G401.6 (cell line): ENCODE data around the gene C12orf43.

Experiments used
- FAIRE-seq: peaks from 2 replicates; lab custom pipeline; 2012; peaks lifted over from hg19 to GRCh38; lab: Jason Lieb, UNC

C12orf43 gene

DNA sequence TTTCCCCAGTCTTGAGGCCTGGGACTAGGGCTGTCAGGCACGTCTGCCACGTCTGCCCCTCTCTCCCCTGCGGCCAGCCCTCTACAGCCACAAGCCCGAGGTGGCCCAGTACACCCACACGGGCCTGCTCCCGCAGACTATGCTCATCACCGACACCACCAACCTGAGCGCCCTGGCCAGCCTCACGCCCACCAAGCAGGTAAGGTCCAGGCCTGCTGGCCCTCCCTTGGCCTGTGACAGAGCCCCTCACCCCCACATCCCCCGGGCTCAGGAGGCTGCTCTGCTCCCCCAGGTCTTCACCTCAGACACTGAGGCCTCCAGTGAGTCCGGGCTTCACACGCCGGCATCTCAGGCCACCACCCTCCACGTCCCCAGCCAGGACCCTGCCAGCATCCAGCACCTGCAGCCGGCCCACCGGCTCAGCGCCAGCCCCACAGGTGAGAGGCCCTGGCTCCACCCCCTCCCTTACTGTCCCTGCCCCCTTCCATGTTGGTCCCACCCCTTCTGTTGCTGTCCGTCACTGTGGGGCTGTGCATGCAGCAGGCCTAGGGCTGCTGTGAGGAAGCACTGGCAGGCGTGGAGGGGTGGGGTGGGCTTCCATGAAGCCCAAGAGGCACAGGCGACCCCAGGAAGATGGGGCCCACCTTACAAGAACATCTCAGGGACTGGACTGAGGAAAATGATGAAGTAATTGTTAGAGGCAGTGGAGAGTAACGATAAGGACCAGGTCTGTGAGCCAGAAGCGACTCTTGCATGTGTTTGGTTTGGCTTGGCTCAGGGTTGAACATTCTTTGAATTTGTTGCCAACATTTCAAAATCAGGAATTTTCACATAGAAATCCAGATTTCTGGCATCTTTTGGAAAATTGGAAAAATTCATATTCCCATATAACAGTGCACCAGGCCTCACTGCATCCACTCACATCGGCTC lies 16.8 kb downstream of the C12orf43 start:
- FAIRE-seq, result no peak

DNA sequence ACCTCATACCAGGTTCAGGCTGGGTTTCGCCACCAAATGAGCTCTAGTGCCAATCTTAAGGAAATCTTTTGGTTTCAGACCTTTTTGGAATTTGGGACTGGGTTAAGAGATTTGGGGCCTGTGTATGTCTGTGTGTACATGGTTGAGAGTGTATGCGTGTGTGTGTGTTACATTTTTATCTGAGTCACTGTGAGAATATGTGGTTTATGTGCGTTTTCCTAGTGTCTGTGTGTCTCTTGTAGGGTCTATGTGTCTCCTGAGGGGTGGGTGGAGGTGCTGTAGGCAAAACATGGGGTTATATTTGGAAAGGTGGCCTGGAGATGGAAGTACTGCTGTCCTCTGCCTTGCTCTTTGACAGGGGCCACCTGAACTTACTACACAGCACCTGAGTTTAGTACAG lies 17.9 kb downstream of the C12orf43 start:
- no peak for FAIRE-seq

DNA sequence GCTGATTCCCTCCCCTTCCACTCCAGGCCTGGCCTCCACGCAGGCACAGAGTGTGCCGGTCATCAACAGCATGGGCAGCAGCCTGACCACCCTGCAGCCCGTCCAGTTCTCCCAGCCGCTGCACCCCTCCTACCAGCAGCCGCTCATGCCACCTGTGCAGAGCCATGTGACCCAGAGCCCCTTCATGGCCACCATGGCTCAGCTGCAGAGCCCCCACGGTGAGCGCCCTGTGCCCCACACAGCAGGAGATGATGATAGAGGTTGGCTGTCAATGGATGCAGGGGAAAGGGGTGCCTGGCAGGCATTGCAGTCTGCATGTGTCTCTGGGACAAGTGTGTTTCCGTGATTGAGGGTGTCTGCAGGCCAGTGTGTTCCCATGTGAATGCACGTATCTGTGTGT lies 18.8 kb downstream of the C12orf43 start:
- FAIRE-seq, result no peak

DNA sequence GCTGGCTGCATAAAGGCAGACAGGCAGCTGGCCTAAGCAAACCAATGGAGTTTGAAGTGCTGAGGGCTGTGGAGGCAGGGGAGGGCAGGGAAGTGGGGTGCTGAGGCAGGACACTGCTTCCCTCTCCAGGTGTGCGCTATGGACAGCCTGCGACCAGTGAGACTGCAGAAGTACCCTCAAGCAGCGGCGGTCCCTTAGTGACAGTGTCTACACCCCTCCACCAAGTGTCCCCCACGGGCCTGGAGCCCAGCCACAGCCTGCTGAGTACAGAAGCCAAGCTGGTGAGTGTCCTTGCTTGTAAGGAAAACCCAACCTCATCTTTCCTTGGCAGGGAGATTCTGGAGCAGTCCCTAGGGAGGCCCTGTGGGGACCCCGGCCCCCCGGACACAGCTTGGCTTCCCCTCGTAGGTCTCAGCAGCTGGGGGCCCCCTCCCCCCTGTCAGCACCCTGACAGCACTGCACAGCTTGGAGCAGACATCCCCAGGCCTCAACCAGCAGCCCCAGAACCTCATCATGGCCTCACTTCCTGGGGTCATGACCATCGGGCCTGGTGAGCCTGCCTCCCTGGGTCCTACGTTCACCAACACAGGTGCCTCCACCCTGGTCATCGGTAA lies 20.0 kb downstream of the C12orf43 start:
- FAIRE-seq, result no peak

DNA sequence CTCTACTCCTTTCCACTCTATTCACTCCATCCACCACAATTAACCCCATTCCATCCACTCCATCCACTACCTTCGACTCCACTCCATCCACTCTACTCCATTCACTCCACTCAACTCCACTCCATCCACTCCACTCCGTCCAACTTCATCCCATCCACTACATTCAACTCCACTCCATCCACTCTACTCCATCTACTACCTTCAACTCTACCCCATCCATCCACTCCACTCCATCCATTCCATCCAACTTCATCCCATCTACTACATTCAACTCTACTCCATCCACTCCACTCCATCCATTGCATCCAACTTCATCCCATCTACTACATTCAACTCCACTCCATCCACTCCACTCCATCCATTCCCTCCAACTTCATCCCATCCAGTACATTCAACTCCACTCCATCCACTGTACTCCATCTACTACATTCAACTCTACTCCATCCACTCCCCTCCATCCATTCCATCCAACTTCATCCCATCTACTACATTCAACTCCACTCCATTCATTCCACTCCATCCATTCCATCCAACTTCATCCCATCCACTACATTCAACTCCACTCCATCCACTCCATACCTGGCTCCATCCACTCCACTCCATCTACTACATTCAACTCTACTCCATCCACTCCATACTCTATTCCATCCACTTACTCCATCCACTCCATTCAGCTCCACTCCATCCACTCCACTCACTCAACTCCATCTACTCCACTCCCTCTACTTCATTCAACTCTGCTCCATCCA lies 21.5 kb downstream of the C12orf43 start:
- no peak for FAIRE-seq

DNA sequence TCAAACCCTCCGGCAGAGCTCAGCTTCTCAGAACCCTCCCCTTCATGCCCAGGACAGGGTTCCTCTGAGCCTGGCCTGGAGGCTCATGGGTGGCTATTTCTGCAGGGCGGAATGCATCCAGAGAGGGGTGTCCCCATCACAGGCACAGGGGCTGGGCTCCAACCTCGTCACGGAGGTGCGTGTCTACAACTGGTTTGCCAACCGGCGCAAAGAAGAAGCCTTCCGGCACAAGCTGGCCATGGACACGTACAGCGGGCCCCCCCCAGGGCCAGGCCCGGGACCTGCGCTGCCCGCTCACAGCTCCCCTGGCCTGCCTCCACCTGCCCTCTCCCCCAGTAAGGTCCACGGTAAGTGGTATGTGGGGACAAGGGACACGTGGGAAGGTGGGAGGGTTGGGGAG lies 22.2 kb downstream of the C12orf43 start:
- no peak for FAIRE-seq

DNA sequence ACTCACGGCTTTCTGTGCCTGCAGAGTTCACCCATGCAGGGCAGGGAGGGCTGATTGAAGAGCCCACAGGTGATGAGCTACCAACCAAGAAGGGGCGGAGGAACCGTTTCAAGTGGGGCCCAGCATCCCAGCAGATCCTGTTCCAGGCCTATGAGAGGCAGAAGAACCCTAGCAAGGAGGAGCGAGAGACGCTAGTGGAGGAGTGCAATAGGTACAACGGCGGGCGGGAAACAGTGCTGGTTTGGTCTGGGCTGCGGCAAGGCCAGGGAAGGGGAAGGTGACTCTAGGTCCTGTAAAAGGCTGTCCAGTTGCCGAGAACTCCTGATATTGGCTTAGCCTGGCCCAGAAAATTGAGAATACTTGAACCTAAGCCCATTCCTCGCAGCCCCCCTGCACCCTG lies 22.8 kb downstream of the C12orf43 start:
- no peak for FAIRE-seq

DNA sequence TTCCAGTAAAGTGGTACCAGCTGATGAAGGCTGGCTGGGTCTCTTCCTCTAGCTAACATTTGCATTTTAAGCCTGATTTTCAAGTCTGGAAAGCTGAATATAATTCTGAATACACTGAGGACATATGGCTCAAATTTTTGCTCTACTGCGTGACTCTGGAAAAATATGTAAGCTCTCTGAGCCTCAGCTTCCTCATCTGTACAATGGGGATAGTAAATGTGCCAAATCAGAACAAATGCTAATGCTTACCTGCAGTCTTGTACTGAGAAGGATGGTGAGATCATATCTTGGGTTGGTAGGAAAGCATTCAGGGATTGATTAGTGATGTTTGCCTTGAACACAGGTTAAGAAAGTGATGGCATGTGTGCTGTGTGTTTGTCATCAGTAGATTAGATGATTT lies 23.3 kb downstream of the C12orf43 start:
- FAIRE-seq, result no peak

DNA sequence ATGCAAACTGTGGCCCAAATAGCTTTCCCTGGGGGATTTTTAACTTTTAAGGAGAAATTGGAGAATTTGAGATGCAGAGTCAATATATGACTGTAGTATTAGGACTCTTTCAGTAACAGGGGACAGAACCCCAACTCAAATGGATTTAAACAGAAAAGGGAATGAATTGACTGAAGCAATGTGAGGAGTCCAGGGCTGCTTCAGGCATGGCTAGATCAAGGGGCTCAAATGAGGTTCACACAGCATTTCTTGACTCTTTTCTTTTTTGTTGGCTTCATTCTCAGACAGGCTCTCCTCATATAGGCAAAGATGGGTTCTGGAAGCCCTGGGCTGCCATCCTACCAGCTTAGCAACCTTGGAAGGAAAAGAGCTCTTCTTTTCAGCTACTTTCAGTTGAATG lies 24.3 kb downstream of the C12orf43 start:
- no peak for FAIRE-seq

DNA sequence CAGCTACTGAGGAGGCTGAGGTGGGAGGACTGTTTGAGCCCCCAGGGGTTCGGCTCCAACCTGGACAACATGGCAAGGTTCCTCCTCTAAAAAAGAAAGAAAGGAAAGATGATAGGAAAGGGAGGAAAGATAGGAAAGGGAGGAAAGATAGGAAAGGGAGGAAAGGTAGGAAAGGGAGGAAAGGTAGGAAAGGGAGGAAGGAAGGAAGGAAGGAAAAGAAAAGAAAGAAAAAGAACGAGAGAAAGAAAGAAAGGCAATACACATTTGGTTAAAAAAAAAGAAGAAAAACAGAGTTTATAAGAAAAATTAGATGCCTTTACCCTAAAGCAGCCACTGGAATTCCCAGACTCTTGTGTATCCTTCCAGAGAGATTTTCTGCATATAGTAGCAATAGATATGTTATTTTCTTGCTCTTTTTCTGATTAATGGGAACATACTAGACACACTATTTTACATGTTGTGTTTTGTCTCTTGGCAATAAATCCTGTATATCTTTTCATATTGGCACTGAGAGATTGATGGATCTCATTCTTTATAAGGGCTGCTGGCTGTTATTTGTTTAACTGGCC lies 25.7 kb downstream of the C12orf43 start:
- FAIRE-seq, result no peak

DNA sequence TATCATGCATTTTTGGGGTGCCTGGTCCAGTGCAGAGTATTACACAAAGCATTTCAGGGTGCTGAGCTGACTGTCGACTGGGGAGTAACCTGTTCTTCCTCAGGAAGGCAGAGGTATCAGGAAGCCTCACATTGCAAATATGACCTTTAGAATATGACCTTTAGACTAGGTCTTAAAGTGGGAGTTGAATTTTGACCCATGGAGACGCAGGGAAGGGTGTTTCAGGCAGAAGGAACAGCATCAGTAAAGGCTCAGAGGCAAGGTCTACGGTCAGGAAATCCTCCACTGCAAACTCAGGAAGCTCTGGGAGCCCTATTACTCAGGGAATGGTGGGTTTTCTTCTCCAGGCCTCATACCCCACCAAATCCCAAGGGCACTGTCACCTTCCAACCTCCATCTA lies 26.6 kb downstream of the C12orf43 start:
- no peak for FAIRE-seq

DNA sequence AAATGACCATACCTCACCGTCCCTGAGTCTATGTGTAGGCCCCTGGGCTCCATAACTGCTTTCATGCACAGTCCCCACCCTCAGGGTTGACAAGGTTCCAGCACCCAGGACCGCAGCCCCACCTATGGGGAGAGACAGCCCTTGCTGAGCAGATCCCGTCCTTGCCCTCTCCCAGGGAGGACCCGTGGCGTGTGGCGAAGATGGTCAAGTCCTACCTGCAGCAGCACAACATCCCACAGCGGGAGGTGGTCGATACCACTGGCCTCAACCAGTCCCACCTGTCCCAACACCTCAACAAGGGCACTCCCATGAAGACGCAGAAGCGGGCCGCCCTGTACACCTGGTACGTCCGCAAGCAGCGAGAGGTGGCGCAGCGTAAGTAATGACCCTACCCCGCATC lies 27.6 kb downstream of the C12orf43 start:
- FAIRE-seq, result no peak

DNA sequence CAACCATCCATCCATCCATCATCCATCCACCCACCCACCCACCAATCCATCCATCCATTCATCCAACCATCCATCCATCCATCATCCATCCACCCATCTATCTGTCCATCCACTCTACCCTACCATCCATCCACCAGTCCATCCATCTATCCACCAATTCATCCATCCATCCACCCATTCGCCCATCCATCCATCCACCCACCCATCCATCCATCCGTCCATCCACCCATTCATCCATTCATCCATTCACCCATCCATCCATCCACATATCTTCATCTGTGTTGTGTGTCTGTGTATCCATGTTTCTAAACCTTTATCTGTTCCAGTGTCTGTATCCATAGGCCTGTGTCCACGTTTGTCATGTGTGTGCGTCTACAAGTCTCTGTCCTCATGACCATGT lies 28.1 kb downstream of the C12orf43 start:
- no peak for FAIRE-seq

DNA sequence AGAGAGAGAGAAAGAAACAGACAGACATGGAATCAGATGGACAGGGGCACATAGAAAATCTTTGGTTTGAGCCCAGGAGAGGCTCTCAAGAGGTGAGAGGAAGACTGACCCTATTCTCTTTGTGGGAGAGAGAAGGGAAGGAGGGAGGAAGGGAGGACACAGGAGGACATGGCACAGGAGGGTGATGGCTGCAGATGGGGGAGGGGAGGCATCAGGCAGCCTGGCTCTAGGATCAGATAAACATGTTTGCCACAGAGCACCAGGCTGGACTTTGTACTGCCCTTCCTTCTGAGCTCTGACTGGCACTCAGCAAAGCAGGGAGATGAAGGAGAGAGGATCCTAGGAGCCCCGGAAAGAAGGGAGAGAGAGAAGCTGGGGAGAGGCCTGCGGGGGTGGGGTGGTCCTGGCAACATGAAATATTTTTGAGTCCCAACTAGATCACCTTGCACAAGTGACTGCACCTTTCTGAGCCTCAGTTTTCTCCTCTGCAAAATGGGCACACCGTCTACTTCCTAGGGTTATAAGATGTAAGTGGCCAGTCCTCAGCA lies 31.9 kb downstream of the C12orf43 start:
- no peak for FAIRE-seq

DNA sequence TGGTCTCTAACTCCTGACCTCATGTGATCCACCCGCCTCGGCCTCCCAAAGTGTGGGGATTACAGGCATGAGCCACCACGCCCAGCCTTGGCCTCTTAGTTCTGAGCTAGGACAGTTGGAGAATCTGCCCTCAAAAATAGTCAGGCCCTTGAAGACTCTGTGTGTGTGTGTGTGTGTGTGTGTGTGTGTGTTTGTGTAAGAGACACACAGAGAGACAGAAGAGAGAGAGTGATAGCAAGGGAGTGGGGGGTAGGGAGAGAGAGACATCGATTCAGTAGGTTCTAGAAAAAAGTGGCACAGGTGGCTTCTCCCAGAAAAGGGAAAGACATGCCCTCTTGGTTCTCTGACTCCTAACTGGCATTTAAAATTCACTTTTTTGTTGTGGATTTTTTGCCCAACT lies 32.5 kb downstream of the C12orf43 start:
- no peak for FAIRE-seq

DNA sequence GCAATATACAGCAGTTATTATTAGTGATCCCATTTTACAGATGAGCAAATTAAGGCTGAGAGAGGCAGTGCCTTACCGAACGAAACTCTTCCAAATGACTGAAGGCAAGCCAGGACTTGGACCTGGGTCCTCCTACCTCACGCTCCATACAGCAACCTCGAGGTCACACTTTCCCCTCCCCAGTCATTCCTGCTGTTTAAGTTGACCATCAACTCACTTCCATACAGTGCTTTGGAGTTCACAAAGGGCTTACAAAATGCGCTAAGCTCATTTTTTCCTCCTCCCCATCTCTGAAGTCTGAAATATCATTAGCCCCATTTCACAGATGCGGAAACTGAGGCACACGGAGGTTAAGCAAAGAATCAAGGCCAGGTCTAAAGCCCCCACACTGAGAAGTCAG lies 33.6 kb downstream of the C12orf43 start:
- no peak for FAIRE-seq

DNA sequence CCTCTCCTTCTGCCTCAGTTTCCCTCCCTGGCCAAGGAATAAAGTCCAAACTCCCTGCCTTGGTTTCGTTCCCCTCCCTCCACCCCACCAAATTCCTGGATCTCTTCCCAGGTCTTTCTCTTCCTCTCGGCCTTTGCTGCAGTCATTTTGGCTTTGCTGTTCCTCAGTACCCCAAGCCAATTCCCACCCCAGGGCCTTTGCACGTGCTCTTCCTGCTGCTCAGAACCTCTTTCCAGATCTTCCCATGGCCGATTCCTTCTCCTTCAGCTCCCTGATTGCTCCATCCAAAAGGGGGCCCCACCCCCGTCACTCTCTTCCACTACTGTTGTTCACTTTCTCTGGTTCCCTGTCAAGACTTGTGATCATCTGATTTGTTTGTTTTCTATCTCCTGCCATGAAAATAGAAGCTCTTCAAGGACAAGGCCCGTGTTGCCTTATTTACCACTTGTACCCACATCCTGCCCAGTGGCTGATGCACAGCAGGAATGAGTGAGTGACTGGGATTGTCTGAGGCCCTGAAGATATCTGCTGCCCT lies 34.8 kb downstream of the C12orf43 start:
- no peak for FAIRE-seq

DNA sequence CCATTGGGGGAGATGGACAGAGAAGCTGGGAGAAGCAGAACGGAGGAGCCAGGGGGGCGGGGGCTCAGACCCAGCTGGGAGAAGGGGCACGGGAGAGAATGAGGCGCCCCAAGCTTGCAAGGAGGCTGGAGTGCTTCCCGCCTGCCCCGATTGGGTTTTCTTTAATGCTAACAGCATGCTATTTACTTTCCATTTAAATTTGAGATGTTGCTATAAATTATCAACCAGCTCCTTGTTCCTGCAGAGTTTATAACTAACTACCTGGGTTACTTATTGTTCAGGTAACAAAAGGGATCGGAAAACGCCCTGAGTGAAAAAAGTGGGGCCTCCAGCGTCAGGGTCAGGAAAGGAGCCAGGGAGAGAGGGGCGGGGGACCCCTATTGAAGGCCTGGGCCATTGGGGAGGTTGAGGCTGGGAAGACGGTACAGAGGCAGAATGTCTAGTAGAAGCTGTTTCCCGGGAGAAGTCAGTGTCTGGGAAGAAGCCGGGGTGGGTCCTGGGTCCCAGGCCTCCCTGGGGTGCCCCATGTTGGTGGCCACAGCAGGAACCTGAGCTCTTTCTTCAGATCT lies 35.4 kb downstream of the C12orf43 start:
- no peak for FAIRE-seq

DNA sequence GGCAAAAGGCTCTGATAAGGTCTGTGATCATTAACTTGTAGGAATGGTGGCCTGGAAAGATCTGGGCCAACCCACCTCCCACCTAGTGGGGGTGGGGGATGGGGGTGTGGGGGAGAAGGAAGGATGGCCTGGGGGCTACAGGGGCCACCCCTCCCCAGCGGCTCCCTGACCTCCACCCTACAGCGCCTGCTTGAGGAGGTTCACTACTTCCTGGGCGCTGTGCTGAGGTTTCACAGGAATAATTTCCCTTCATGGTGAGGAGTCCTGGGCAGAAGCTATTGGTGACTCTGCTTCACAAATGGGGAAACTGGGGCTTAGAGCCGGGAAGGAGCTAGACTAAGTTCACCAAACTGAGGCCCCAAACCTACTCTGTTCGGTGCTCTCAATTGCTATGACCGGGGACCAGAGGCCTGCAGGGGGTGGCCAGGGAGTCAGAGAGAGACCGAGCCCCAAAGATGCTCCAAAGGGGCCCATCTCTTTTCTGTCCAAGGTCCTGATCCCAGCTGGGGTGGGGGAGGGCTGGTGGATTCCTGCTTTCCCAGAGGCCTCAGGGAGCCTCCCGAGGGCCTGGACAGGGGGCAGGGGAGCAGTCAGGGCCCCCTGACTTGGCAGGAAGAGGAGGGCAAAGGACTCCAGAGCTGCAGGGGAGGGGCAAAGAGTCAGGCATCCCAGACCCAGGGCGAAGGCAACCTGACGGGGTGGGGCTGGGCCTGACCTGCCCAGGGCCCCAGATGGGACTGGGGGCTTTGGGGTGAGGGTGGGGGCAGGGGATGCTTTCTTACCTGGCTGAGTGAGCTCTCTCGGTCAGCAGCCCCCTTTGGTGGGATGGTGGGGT lies 36.2 kb downstream of the C12orf43 start:
- no peak for FAIRE-seq

DNA sequence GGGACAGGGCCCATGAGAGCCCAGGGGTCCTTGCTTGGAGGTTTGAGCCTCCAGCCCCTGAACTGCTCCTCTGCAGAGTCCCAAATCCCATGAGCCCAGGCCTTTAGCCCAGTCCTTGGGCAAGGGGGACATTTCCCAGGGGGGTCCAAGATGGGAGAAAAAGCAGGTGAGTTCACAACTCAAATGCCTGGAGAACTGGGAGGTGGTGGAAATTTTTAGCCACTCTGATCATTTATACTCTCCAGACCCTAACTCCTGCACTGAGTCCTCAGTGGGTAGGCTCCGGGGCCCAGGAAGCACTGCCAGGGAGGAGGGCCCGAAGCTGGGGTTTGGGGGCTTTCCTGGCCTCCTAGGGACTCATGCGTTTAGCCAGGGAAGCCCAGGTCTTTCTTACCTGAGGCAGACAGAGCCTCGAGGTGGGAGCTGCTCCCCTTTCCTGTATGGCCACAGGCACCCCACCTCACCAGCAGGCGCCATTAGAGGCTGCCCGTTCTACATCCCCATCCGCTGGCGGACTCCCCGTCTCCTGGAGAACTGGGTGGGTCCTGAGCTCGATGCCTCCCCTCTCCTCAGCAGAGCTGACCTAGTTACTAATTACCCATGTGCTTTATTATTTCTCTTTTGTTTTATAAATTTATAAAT lies 36.9 kb downstream of the C12orf43 start:
- FAIRE-seq, result no peak
